Adrenal gland (tissue), 5 donors: Measurements from ENCODE around the gene PRR12.

Source experiments
- POLR2A ChIP-seq, 2 donors: fragments of 450-650 bp; IDR thresholded peaks; one replicate each; pipeline ENCODE4 v1.6.1; 2017; ENCODE audit warnings: antibody characterized with exemption in 2 of 2, mild to moderate bottlenecking in 2 of 2, moderate library complexity in 1 of 2
- TF ChIP-seq, protein P1 (sequence below), 6 experiments: fragments of 450-650 bp in 4 of 6; fragments of 200-600 bp in 2 of 6; sonication (generic) in 1 of 6; IDR thresholded peaks; 1 replicate in 5 of 6; 2 replicates in 1 of 6; pipeline versions ENCODE4 v1.5.1 to v1.8.0; 2016 to 2021; ENCODE audit warnings: antibody characterized with exemption in 6 of 6, mild to moderate bottlenecking in 2 of 6, moderate library complexity in 1 of 6
- donor health status: DM: no; HTN: no; CAD: no.

DNA sequence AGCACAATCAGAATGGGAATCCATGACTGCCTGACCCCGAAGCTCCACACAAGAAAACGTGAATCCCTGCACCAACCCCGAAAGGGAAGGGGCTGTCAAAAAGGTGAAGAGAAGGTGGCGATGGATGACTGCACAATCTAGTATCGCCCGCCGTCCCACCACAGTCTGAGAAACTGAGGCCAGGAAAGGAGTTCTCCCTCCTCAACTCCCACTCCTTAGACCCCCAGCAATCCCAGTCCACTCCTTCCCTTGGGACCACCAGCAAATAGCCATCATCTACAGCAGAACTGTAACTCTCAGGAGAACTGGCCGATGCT, 11.1 kb upstream of the PRR12 start:
- TF ChIP-seq, protein P1, sequence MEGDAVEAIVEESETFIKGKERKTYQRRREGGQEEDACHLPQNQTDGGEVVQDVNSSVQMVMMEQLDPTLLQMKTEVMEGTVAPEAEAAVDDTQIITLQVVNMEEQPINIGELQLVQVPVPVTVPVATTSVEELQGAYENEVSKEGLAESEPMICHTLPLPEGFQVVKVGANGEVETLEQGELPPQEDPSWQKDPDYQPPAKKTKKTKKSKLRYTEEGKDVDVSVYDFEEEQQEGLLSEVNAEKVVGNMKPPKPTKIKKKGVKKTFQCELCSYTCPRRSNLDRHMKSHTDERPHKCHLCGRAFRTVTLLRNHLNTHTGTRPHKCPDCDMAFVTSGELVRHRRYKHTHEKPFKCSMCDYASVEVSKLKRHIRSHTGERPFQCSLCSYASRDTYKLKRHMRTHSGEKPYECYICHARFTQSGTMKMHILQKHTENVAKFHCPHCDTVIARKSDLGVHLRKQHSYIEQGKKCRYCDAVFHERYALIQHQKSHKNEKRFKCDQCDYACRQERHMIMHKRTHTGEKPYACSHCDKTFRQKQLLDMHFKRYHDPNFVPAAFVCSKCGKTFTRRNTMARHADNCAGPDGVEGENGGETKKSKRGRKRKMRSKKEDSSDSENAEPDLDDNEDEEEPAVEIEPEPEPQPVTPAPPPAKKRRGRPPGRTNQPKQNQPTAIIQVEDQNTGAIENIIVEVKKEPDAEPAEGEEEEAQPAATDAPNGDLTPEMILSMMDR (IDR thresholded peaks at IDR 0.05) = no peak
- TF ChIP-seq POLR2A (IDR thresholded peaks at IDR 0.05) = no peak
